HepG2 (cell line): ENCODE results near the gene PLEKHA3. TPM values are rescaled to one million over a fixed set of nuclear protein-coding genes. Genes with fewer than 3 reads are reported as not detected.

Experiments
- ATAC-seq: fragments of 200-7000 bp; cut with Tn5 transposase; 3 replicates; pipeline ENCODE4 v1.9.1; 2020; ENCODE audit warnings: mild to moderate bottlenecking, moderate library complexity
- BruUV-seq: library from RNA; stranded (reverse); fragments of 400-500 nt; replicated peaks from 2 replicates; lab custom pipeline; 2021; lab: Mats Ljungman, UMichigan
- CTCF ChIA-PET: fragments of 300-600 bp; formaldehyde crosslinking; extraction: SDS; loops from one replicate; lab custom pipeline; 2021; ENCODE audit warnings: low total read pairs, inconsistent platforms, low intra/inter-chr PET ratio; lab: Yijun Ruan, JAX
- POLR2A ChIA-PET: fragments of 350-600 bp; sonication (Branson Sonifier 250); formaldehyde crosslinking; loops from one replicate; lab custom pipeline; 2020; ENCODE audit warnings: antibody characterized with exemption, inconsistent platforms; lab: Yijun Ruan, JAX
- DNase-seq: peaks from one replicate; pipeline ENCODE4 v3.0.0-alpha.2; 2015; ENCODE audit warnings: low spot score
- FAIRE-seq: peaks from 3 replicates; lab custom pipeline; 2011; peaks lifted over from hg19 to GRCh38; lab: Jason Lieb, UNC
- H2AFZ ChIP-seq: one replicate; pipeline ENCODE4 v1.6.1; 2011; ENCODE audit warnings: low read length, inconsistent platforms
- H3K27ac ChIP-seq: fragments of 300-600 bp; 3 replicates; pipeline ENCODE4 v1.8.0; 2011; ENCODE audit warnings: mixed run types, mild to moderate bottlenecking, mixed read lengths, low read length, inconsistent platforms; ENCODE audit not compliant: insufficient read depth; ENCODE audit errors: extremely low read length
- H3K27me3 ChIP-seq, 2 experiments: fragments of 200-600 bp in 1 of 2; 2 replicates in 1 of 2; 3 replicates in 1 of 2; pipeline versions ENCODE4 v1.6.0 to v1.8.0; 2011; ENCODE audit warnings: low read length in 2 of 2, mild to moderate bottlenecking in 2 of 2, moderate library complexity in 2 of 2, inconsistent platforms in 1 of 2; ENCODE audit not compliant: insufficient read depth in 2 of 2, control insufficient read depth in 1 of 2
- H3K36me3 ChIP-seq, 2 experiments: fragments of 200-600 bp in 1 of 2; replicated peaks in 1 of 2; 2 replicates in 1 of 2; 3 replicates in 1 of 2; pipeline versions ENCODE4 v1.5.1 to v1.8.0; 2011; ENCODE audit warnings: low read length in 2 of 2, inconsistent platforms in 1 of 2; ENCODE audit not compliant: insufficient read depth in 2 of 2, control insufficient read depth in 1 of 2
- H3K4me1 ChIP-seq: 2 replicates; pipeline ENCODE4 v1.5.1; 2012; ENCODE audit warnings: low read length, inconsistent platforms; ENCODE audit not compliant: insufficient read depth
- H3K4me2 ChIP-seq: 2 replicates; pipeline ENCODE4 v1.6.0; 2011; ENCODE audit warnings: low read depth, low read length, inconsistent platforms
- H3K4me3 ChIP-seq, 3 experiments: fragments of 200-600 bp in 1 of 3; sonication (generic), shearing (Covaris generic) in 1 of 3; replicated peaks in 1 of 3; 2 replicates each; pipeline ENCODE4 v1.5.1; 2011 to 2016; ENCODE audit warnings: low read length in 3 of 3, inconsistent platforms in 2 of 3, low read depth in 2 of 3, mild to moderate bottlenecking in 2 of 3, control low read depth in 1 of 3, mixed read lengths in 1 of 3; ENCODE audit not compliant: insufficient read depth in 1 of 3
- H3K79me2 ChIP-seq: one replicate; pipeline ENCODE4 v1.6.1; 2011; ENCODE audit warnings: low read length, inconsistent platforms; ENCODE audit not compliant: insufficient read depth
- H3K9ac ChIP-seq: 2 replicates; pipeline ENCODE4 v1.6.0; 2011; ENCODE audit warnings: mild to moderate bottlenecking, low read depth, low read length, inconsistent platforms; ENCODE audit not compliant: insufficient read depth
- H3K9me3 ChIP-seq: 2 replicates; pipeline ENCODE4 v1.5.1; 2012; ENCODE audit warnings: mild to moderate bottlenecking, low read length
- H4K20me1 ChIP-seq: 2 replicates; pipeline ENCODE4 v1.6.0; 2011; ENCODE audit warnings: inconsistent platforms, mild to moderate bottlenecking, low read length, moderate library complexity; ENCODE audit not compliant: insufficient read depth
- KMT2A ChIP-seq: sonication (generic); formaldehyde crosslinking; IDR thresholded peaks from 2 replicates; pipeline ENCODE4 v1.4.0; 2020; ENCODE audit warnings: missing genetic modification reagents
- PHB2 ChIP-seq: fragments of 450-650 bp; IDR thresholded peaks from 2 replicates; pipeline ENCODE4 v1.6.1; 2018; ENCODE audit not compliant: partially characterized antibody
- TBP ChIP-seq: sonication (generic); formaldehyde crosslinking; IDR thresholded peaks from 2 replicates; pipeline ENCODE4 v1.5.0; 2020; ENCODE audit warnings: missing genetic modification reagents
- ZNF124 ChIP-seq: sonication (generic); formaldehyde crosslinking; IDR thresholded peaks from 2 replicates; pipeline ENCODE4 v1.4.0; 2020; ENCODE audit warnings: missing genetic modification reagents
- ZNF24 ChIP-seq: fragments of 450-650 bp; IDR thresholded peaks from 2 replicates; pipeline ENCODE4 v1.6.1; 2017; ENCODE audit warnings: antibody characterized with exemption, mild to moderate bottlenecking
- ZNF264 ChIP-seq: sonication (generic); formaldehyde crosslinking; IDR thresholded peaks from 2 replicates; pipeline ENCODE4 v1.4.0; 2020; ENCODE audit warnings: missing genetic modification reagents
- ZNF275 ChIP-seq: sonication (generic); formaldehyde crosslinking; IDR thresholded peaks from 2 replicates; pipeline ENCODE4 v1.8.0; 2022; ENCODE audit warnings: missing genetic modification reagents, mild to moderate bottlenecking, inconsistent platforms, borderline replicate concordance
- WGBS: methylation state at CpG from one replicate; pipeline ENCODE4 v1.1.6; 2017; ENCODE audit warnings: low lambda C conversion rate; 5-methylcytosine and 5-hydroxymethylcytosine counted together
- in situ Hi-C: cut with HindIII; loops from 2 replicates; pipeline ENCODE4 v1.10.0; 2017; ENCODE audit warnings: low pct_unique_long_range_greater_than_20kb; ENCODE audit not compliant: extremely low pct_ligation_motif_present
- intact Hi-C: fragments of 100-400 bp; cut with micrococcal nuclease; formaldehyde crosslinking; loops from one replicate; pipeline ENCODE4 v1.10.0; 2022; ENCODE audit not compliant: unreplicated experiment
- polyA plus RNA-seq, 8 experiments: library from polyadenylated mRNA; depleted of rRNA in 3 of 8; stranded (reverse) in 7 of 8; unstranded in 1 of 8; fragments of >200 nt; fragmentation: Illumina TruSeq in 4 of 8; extraction: Trizol in 4 of 8; gene quantifications; 2 replicates each; pipeline versions ENCODE4 v1.2.1 to v1.2.3, GENCODE V29; 2011 to 2016; ENCODE audit warnings: low read depth in 4 of 8, missing spikeins in 1 of 8, mixed read lengths in 1 of 8; ENCODE audit not compliant: insufficient read depth in 1 of 8
- total RNA-seq, 5 experiments: library from RNA; depleted of rRNA; stranded (reverse); fragments of >200 nt; fragmentation: Illumina TruSeq; extraction: Trizol; gene quantifications; 2 replicates each; pipeline ENCODE4 v1.2.3, GENCODE V29; 2016; ENCODE audit warnings: low read depth in 1 of 5
- TF ChIP-seq, protein P1 (sequence below): sonication (generic); formaldehyde crosslinking; IDR thresholded peaks from 2 replicates; pipeline ENCODE4 v1.4.0; 2020; ENCODE audit warnings: missing genetic modification reagents
- TF ChIP-seq, protein P2 (sequence below): sonication (generic); formaldehyde crosslinking; IDR thresholded peaks from 2 replicates; pipeline ENCODE4 v1.9.0; 2022; ENCODE audit warnings: missing genetic modification reagents, mild to moderate bottlenecking, borderline replicate concordance
- TF ChIP-seq, protein P3 (sequence below): IDR thresholded peaks from 2 replicates; pipeline ENCODE4 v1.6.1; 2016; ENCODE audit warnings: low read depth, borderline replicate concordance

The PLEKHA3 gene
- total and polyA plus RNA-seq, 2 of the 13 experiments (the other 11 are each of a cell fraction or from before 2014, with no cell fraction given), result 11.7 to 23.1 TPM

GRCh38 chr2:178448968-178449661, 31.1 kb upstream of the PLEKHA3 start:
- Histone ChIP-seq H3K27ac (peak overlapping the region; percentile 96), H3K27me3 (no peaks in the 10 kb centered on the region; a peak in 1 of 5 replicates), H4K20me1 (peaks cover 14% of the 10 kb centered on the region; the same call in 1 of the 2 replicates), H3K4me2 (peak overlapping the region; percentile 85), H3K4me1 (peaks cover 33% of the 10 kb centered on the region), H3K9me3 (no peaks in the 10 kb centered on the region), H3K79me2 (peaks cover 26% of the 10 kb centered on the region), H3K36me3 (peaks cover 9 to 42% of the 10 kb centered on the region in 2 experiments), H3K9ac (peak overlapping the region; percentile 98), H2AFZ (no peak overlapping the region), H3K4me3 (peak overlapping the region; percentile 75 to 88 (median 82); a peak in 4 of 6 replicates)
- no peak for ATAC-seq
- FAIRE-seq, result no peak
- in situ Hi-C loops, result no loop called here
- no peak for DNase-seq
- WGBS, result 95% methylated on average over 4 of the region's 4 CpGs
- CTCF ChIA-PET, result no interaction called here
- POLR2A ChIA-PET, result interaction anchor here (2.4 to 3.9 kb wide), 5 partner anchors 18 to 36 kb away, joined by 34 to 97 read pairs (median 74); partner anchors contain the start of gene PLEKHA3
- intact Hi-C loops, result no loop called here
- TF ChIP-seq ZNF24, result no peak
- TF ChIP-seq, protein P1, sequence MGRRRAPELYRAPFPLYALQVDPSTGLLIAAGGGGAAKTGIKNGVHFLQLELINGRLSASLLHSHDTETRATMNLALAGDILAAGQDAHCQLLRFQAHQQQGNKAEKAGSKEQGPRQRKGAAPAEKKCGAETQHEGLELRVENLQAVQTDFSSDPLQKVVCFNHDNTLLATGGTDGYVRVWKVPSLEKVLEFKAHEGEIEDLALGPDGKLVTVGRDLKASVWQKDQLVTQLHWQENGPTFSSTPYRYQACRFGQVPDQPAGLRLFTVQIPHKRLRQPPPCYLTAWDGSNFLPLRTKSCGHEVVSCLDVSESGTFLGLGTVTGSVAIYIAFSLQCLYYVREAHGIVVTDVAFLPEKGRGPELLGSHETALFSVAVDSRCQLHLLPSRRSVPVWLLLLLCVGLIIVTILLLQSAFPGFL (CRISPR knock-in tag), result no peak
- no peak for TF ChIP-seq TBP (CRISPR knock-in tag)
- TF ChIP-seq KMT2A, result no peak
- TF ChIP-seq, protein P2, sequence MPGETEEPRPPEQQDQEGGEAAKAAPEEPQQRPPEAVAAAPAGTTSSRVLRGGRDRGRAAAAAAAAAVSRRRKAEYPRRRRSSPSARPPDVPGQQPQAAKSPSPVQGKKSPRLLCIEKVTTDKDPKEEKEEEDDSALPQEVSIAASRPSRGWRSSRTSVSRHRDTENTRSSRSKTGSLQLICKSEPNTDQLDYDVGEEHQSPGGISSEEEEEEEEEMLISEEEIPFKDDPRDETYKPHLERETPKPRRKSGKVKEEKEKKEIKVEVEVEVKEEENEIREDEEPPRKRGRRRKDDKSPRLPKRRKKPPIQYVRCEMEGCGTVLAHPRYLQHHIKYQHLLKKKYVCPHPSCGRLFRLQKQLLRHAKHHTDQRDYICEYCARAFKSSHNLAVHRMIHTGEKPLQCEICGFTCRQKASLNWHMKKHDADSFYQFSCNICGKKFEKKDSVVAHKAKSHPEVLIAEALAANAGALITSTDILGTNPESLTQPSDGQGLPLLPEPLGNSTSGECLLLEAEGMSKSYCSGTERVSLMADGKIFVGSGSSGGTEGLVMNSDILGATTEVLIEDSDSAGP (CRISPR knock-in tag), result no peak
- TF ChIP-seq PHB2, result no peak
- no peak for TF ChIP-seq ZNF275 (CRISPR knock-in tag)
- TF ChIP-seq, protein P3, sequence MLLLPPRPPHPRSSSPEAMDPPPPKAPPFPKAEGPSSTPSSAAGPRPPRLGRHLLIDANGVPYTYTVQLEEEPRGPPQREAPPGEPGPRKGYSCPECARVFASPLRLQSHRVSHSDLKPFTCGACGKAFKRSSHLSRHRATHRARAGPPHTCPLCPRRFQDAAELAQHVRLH (CRISPR knock-in tag), result no peak
- no peak for TF ChIP-seq ZNF264 (CRISPR knock-in tag)
- no peak for TF ChIP-seq ZNF124 (CRISPR knock-in tag)
- no TSS peak for BruUV-seq
